ENCODE measurements around the gene CREBL2.

- no peak for TF ChIP-seq POLR2AphosphoS5 (IDR thresholded peaks at IDR 0.05; ENCODE audit: low read depth, low read length)
- TF ChIP-seq REST (IDR thresholded peaks at IDR 0.05; ENCODE audit: insufficient read depth in 1 of 2, low read depth in 2 of 2, low read length in 2 of 2), result no peak
- TF ChIP-seq SIN3A (IDR thresholded peaks at IDR 0.05; ENCODE audit: borderline replicate concordance, insufficient read depth, low read length), result no peak
Measured at GRCh38 chr12:12606781-12607589, 4.7 kb upstream of the CREBL2 start.

All from PFSK-1 (cell line).